GOT3 (cell line): ENCODE measurements around the gene CACNA1C.
A peak's percentile ranks its signal among the peaks of the same experiment; 100 is the strongest.

Experiments used
- DNase-seq: peaks from one replicate; lab custom pipeline; 2025; ENCODE audit warnings: mixed read lengths; lab: John Stamatoyannopoulos, UW

The CACNA1C gene

DNA sequence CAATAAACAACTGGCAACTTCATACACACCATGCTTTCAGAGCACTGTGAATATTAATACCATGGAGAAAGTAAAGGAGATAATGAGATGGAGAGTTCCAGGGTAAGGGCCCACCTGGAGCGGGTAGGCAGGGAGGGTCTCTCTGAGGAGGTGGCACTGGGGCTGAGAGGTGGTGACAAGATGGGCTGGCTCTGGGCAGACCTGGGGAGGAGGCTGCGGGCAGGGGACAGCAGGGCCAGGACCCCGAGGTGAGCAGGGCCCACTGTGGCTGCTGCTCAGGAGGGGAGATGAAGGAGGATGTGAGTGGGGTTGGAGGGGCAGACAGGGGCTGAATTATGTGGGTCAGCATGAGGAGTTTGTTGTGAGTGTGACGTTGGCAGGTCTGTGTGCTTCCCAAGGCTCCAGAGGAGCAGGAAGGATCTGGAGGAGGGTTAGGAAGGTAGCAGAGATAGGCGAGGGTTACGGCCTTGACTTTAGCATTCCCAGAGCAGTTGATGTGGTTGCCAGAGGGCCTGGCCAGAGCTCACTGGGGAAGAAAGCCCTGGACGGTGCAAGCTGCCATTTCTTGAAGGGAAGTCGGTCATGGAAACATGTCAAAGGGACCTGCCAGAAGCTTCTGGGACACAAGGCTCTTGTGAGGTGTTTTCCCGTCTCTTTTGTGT, 88.2 kb downstream of the CACNA1C start:
- no peak for DNase-seq

DNA sequence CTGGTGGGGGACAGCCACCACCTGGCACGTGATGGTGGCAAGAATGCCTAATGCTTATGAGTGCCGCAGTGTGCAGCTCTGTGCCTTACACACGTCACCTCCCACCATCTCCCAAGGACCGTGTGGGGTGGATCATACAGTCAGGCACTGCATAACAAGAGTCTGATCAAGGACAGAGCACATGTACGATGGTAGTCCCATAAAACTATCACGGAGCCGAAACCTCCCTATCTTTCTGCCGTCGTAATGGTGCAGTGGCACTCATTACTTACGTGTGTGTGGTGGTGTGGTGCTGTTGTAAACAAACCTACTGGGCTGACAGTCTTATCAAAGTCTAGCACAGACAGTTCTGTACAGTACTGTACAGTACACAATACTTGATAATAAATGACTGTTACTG, 89.3 kb downstream of the CACNA1C start:
- DNase-seq: no peak

DNA sequence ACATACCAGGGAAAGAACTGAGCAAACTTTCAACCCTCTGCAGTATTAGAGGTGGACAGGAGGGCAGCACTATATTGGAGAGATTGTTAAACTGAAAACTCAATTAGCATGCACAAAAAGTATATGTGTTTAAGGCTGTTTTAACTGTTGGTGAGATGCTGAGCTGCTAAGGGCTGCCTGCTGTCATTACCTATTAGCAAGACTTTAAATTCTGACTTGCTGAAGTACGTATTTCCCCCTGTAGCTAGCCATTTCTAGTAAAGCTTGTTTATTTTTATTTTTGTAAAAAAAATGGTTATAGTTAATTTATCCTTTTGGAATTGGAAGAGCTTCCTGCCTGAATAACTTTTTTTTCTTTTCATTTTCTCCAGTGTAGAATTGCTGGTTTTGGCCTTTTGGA, 92.2 kb downstream of the CACNA1C start:
- no peak for DNase-seq

GRCh38 chr12:2145433-2145998, 92.7 kb downstream of the CACNA1C start:
- no peak for DNase-seq

DNA sequence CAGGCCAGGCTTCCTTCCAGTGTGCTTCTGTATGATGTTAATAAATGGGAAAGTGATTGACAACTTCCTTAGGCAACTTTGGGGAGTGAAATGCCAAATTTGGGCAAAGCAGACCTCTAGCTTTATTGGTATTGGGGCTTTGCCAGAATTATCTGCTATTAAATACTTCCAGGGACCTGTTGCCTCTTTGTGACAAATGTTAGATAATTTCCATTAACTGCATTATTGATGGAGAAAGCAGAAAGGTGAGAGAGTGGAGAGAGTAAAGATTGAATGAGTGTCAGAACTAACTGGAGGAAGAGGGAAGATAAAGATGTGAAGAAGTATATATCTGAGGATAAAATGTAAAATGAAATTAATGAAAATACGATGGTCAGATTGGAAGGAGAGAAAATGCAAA, 94.5 kb downstream of the CACNA1C start:
- no peak for DNase-seq

GRCh38 chr12:2149091-2149490, 96.3 kb downstream of the CACNA1C start:
- no peak for DNase-seq

DNA sequence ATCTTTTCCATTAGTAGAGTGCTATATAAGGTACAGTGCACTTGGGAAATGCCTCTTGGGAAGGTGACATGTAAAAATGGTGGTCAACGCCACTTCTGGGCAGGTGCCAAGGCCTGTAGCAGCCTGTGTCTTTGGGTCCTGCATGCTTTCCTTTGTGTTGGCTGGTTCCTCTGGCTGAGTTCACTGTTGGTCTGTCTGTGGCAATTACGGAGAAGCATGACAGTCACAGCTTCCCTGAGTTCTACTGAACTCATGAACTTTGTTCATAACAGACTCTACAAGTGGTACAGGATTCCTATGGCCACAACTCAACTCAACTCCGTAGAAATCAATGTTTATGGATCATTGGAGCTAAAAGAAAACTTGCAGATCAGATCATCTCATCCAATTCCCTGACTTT, 98.0 kb downstream of the CACNA1C start:
- DNase-seq: no peak

DNA sequence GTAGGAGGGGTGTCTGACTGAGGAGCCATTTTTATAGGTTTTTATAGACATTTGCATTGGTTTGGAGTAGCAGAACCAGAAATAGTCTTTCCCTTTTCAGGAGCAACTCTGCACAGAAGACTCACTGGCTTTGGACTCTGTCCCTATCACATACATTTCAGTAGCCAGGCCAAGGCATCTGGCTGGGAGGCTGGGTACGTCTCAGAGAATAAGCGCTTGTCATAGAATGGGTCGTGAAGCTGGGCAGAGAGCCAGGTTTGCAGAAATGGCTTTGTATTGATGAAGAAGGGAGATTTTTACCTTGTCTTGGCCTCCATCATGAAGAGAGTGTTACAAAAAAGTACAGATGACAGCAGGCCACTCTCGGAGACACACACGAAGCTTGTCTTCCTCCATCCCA, 98.6 kb downstream of the CACNA1C start:
- DNase-seq: no peak

- DNase-seq: no peak
These were observed 99.3 kb downstream of the CACNA1C start for GRCh38 chr12:2152134-2152533.

GRCh38 chr12:2154050-2154449, 101.3 kb downstream of the CACNA1C start:
- DNase-seq: no peak

DNA sequence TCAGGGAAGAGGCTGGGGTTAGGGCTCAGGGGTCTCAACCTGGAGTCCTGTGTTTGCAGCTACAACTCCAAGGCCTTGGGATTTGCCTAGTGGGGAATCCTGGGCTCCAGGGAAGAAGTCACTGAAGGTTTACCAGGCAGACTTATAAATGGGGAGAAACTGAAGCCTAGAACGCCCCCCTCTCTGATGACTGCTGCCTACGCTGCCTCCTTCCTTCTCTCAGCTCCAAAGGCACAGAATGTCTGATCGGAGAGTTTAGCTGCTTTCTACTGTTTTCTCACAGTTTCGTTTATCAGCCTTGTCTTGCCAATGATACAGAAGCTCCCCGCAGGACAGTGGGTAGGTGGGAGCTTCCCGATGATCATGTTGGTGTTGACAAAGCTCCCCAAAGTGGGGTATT, 101.7 kb downstream of the CACNA1C start:
- no peak for DNase-seq

- no peak for DNase-seq
These were observed 103.5 kb downstream of the CACNA1C start for GRCh38 chr12:2156333-2156732.

GRCh38 chr12:2160043-2160442, 107.3 kb downstream of the CACNA1C start:
- DNase-seq: no peak

GRCh38 chr12:2161473-2161872, 108.7 kb downstream of the CACNA1C start:
- DNase-seq: no peak

DNA sequence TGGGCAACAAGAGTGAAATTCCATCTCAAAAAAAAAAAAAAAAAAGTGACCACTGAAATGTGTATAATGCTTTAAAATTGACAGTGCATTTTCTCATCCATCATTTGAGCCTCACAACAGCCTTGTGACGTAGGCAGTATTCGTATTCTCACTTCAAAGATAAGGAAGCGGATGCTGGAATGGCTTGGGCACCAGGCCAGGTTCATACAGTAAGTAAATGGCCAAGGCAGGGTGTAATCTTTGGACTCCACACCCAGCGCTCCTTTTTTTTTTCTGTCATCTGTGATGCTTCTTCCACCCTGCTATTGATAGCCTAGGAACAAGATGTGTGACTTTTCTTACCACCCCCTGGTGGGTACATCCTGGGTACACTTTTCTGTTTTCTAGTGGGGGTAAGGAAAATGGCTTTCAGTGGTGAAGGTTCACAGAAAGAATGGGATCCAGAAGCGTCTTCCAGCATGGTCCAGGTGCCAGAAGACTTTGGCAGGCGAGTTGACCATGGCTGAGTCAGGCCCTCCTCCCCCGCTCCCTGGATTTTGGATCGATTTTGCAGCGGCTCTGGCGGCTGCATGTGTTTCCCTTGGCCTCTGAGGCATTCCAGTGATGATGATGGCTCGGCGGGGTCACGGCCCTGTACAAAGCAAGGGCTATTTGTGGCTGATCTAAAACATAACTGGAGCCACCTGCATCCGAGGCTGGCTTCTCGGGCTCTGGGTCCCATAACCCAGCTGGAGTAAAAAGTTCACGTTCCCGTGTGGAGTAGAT, 110.6 kb downstream of the CACNA1C start:
- DNase-seq: peak; percentile 44

GRCh38 chr12:2165021-2165420, 112.2 kb downstream of the CACNA1C start:
- no peak for DNase-seq

GRCh38 chr12:2165927-2166326, 113.1 kb downstream of the CACNA1C start:
- no peak for DNase-seq

DNA sequence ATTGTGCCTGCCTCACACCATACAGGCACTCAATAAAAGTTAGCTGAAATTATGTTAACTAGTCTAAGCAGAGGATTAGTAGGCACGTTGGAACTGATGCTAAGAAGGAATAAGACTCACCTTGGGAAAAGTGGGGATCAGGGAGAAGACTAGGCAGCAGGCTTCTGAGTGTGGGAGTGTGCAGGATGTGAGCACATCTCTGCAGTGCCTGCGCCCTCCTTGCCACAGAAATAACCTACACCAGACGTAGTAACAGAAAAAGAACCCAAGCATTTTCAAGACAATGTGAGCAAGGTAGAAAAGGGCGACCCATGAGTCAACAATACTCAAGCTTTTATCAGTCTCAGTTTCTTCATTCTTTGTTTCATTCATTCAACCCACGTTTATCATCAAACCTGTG, 113.9 kb downstream of the CACNA1C start:
- DNase-seq: no peak

DNA sequence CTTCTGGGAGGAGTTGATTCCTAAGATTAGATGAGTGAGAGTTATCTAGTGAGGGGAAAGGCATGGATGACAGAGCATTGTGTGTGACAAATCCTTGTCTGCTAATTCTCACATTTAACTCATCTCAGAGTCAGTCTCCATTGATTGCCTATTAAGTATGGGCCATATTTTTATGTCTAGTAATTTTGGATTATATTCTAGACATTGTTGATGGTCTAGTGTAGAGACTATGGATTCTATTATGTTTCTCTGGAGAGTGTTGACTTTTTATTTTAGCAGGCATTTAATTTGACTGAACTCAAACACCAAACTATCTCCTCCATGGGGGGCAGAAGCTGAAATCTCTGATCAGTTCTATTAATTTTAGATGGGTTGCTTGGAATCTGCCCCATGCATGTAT, 114.4 kb downstream of the CACNA1C start:
- DNase-seq: no peak

DNA sequence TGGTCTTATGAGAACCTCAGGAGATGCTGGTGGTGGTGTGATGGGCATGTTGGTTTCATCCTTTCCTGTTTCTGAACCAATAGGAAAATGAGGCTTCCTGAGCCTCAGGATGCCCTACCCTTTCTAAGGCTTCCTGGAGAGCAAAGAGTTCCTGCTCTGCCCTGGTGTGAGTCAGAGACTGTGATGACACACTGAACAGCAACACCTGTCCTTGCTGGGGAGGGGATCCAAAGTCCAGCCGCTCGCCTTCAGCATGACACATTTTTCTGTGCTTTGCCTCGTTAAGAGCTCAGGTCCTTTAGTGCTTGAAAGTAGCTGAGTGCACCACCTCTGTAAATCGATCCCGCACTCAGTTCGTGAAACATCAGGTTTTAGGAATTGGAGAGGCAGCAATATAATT, 116.0 kb downstream of the CACNA1C start:
- DNase-seq: no peak

DNA sequence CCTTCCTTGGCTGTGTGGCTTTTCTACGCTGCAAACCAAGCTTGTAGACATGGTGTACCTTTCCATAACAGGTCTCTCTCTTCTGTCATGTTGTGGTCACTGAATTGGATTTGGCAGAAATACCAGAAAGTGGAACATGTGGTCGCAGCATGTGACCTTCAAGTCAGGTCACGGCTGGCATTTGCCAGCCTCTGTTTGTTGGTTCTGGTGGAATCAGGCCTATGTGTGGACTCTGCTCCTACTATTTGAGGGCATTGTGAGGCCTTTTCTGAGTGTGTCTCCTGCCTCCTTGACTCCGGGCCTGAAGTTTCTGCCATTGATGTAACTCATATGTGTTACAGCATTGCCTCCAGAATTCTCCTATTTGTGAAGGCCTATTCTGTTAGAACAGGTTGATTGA, 116.7 kb downstream of the CACNA1C start:
- DNase-seq: no peak

DNA sequence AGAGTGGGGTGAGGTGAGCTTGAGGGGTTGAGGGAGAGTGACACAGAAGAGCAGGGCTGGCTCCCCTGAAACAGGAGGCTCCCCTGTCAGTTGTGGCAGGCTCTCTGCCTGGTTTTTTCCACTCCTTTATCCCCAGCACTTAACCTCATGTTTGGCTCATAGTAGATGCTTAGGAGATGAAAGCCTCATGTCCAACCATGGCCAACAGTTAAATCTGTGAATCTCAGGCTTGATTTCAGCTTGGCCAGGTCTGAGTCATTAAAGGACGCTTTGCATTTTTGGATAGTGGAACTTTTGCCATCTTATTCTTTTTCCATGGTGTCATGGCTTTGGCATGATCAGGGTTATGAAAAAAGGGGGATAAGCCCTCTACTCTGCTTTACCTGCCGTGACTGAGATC, 117.2 kb downstream of the CACNA1C start:
- DNase-seq: no peak

DNA sequence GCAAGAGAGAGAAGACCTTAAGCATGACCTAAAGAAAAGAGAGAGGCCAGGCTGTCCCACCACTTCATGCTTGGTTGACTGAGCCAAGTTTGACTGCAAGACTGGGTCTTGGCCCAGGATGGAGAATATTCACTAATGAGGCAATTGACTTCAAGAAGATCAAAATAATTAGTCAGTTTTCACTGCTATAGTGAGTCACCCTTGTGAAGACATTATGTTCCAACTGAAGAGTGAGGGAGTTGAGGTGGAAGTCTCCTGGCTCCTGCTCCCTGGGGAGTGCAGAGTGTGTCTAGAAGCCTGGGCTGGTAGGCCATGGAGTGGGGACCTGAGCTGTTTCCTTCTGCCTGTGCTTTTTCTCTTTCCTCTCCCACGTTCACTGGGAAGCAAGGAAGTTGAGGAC, 117.6 kb downstream of the CACNA1C start:
- DNase-seq: no peak
